Measurements from ENCODE around the gene COX7A2.

The COX7A2 gene

DNA sequence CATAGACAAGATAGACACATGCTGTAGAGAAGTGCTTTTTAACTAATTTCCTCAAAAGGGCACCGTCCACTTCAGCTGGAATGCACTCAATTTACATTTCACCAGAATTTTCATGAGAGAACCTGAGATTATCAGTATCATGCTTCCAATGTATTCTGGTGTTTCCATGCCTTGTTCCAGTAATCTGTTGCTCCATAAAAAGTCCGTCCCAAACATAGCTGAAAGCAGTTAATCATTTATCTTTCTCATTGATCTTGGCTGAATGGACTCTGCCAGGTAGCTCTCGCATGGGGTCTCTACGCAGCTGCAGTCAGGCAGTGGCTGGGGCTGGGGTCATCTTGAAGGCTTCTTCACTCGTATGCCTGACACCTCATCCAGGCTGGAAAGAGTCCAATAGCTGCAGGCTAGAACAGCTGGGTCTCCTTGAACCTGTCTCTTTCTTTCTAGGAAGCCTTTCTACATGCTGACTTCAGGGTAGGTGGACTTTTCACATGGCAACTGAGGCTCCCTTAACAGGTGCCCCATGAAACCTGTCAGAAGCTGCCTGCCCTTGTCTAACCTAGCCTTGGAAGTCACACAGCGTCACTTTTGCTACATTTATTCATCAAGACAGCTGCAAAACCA, 19.2 kb downstream of the COX7A2 start:
- Histone ChIP-seq H3K27me3 (ENCODE audit: control insufficient read depth in 1 of 2, insufficient read depth in 1 of 2, low read length in 2 of 2) (no peaks in the 10 kb centered on the region), H3K36me3 (ENCODE audit: control insufficient read depth in 1 of 2, insufficient read depth in 2 of 2, low read depth in 1 of 2, low read length in 2 of 2) (no peaks in the 10 kb centered on the region), H3K9me3 (ENCODE audit: control insufficient read depth, low read length) (no peaks in the 10 kb centered on the region), H4K91ac (ENCODE audit: low read length) (no peak overlapping the region), H3K79me1 (replicated peaks; ENCODE audit: low read length, poor library complexity, severe bottlenecking) (no peaks in the 10 kb centered on the region), H3K4me1 (ENCODE audit: control insufficient read depth, insufficient read depth, low read depth, low read length) (peaks cover 3% of the 10 kb centered on the region), H4K8ac (ENCODE audit: low read length) (no peak overlapping the region), H3K9ac (ENCODE audit: low read length) (no peak overlapping the region), H2AFZ (ENCODE audit: low read depth, low read length) (no peak overlapping the region), H3K18ac (ENCODE audit: low read depth in 1 of 2, low read length in 2 of 2) (no peak overlapping the region), H2BK12ac (ENCODE audit: low read length in 2 of 2) (no peak overlapping the region), H3K4me3 (ENCODE audit: insufficient read depth in 1 of 2, low read depth in 1 of 2, low read length in 2 of 2) (no peak overlapping the region), H3K4ac (ENCODE audit: low read depth in 1 of 2, low read length in 2 of 2) (no peak overlapping the region), H2BK120ac (ENCODE audit: low read depth, low read length) (no peak overlapping the region), H2BK15ac (ENCODE audit: low read depth, poor library complexity, severe bottlenecking) (no peak overlapping the region), H2BK5ac (ENCODE audit: low read depth, low read length, poor library complexity, severe bottlenecking) (no peak overlapping the region), H3K23ac (ENCODE audit: low read length in 2 of 2) (no peak overlapping the region), H2AK5ac (ENCODE audit: low read length, severe bottlenecking) (no peak overlapping the region), H3K14ac (ENCODE audit: low read length in 2 of 2) (no peak overlapping the region), H3K27ac (ENCODE audit: low read length, poor library complexity, severe bottlenecking) (no peak overlapping the region), H3K4me2 (ENCODE audit: low read length, poor library complexity, severe bottlenecking) (no peak overlapping the region)
- DNase-seq: no peak
- 84% methylated on average over 6 of the region's 6 CpGs for WGBS

DNA sequence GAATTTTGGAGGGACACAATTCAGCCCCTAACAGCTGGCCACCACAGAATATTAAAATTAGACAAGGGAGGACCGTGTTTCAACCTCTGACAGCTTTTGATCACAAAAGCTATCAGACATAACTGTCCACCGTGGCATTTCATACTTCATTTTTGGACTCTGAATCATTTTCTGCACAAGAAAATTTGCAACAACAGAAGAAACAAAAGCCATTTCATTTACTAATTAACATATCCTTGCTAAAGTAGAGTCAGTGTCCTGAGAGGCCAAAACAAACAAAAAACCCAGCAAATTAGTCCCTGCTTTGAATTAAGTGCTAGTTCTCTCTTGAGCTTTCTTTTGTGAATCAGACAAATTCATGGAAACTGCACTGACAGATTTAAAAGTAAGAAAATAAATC, 20.2 kb downstream of the COX7A2 start:
- no peak overlapping the region for H2BK5ac ChIP-seq (ENCODE audit: low read depth, low read length, poor library complexity, severe bottlenecking)
- H3K27me3 ChIP-seq (ENCODE audit: control insufficient read depth in 1 of 2, insufficient read depth in 1 of 2, low read length in 2 of 2): no peaks in the 10 kb centered on the region
- H4K91ac ChIP-seq (ENCODE audit: low read length): no peak overlapping the region
- H2BK12ac ChIP-seq (ENCODE audit: low read length in 2 of 2): no peak overlapping the region
- WGBS: 69% methylated on average over 2 of the region's 2 CpGs
- no peak overlapping the region for H2BK15ac ChIP-seq (ENCODE audit: low read depth, poor library complexity, severe bottlenecking)
- H4K8ac ChIP-seq (ENCODE audit: low read length): no peak overlapping the region
- H3K4me1 ChIP-seq (ENCODE audit: control insufficient read depth, insufficient read depth, low read depth, low read length): peaks cover 3% of the 10 kb centered on the region
- no peak overlapping the region for H3K14ac ChIP-seq (ENCODE audit: low read length in 2 of 2)
- no peak overlapping the region for H3K4ac ChIP-seq (ENCODE audit: low read depth in 1 of 2, low read length in 2 of 2)
- H3K36me3 ChIP-seq (ENCODE audit: control insufficient read depth in 1 of 2, insufficient read depth in 2 of 2, low read depth in 1 of 2, low read length in 2 of 2): no peaks in the 10 kb centered on the region
- H2AFZ ChIP-seq (ENCODE audit: low read depth, low read length): no peak overlapping the region
- DNase-seq: no peak
- H3K79me1 ChIP-seq (replicated peaks; ENCODE audit: low read length, poor library complexity, severe bottlenecking): no peaks in the 10 kb centered on the region
- no peak overlapping the region for H2BK120ac ChIP-seq (ENCODE audit: low read depth, low read length)
- no peak overlapping the region for H3K27ac ChIP-seq (ENCODE audit: low read length, poor library complexity, severe bottlenecking)
- no peaks in the 10 kb centered on the region for H3K9me3 ChIP-seq (ENCODE audit: control insufficient read depth, low read length)
- no peak overlapping the region for H3K4me2 ChIP-seq (ENCODE audit: low read length, poor library complexity, severe bottlenecking)
- no peak overlapping the region for H3K4me3 ChIP-seq (ENCODE audit: insufficient read depth in 1 of 2, low read depth in 1 of 2, low read length in 2 of 2)
- no peak overlapping the region for H3K23ac ChIP-seq (ENCODE audit: low read length in 2 of 2)
- no peak overlapping the region for H3K9ac ChIP-seq (ENCODE audit: low read length)
- H3K18ac ChIP-seq (ENCODE audit: low read depth in 1 of 2, low read length in 2 of 2): no peak overlapping the region
- no peak overlapping the region for H2AK5ac ChIP-seq (ENCODE audit: low read length, severe bottlenecking)

- Histone ChIP-seq H3K9ac (ENCODE audit: low read length) (no peak overlapping the region), H3K4me3 (ENCODE audit: insufficient read depth in 1 of 2, low read depth in 1 of 2, low read length in 2 of 2) (no peak overlapping the region), H4K8ac (ENCODE audit: low read length) (no peak overlapping the region), H2AFZ (ENCODE audit: low read depth, low read length) (no peak overlapping the region), H3K36me3 (ENCODE audit: control insufficient read depth in 1 of 2, insufficient read depth in 2 of 2, low read depth in 1 of 2, low read length in 2 of 2) (no peaks in the 10 kb centered on the region), H4K91ac (ENCODE audit: low read length) (no peak overlapping the region), H3K23ac (ENCODE audit: low read length in 2 of 2) (no peak overlapping the region), H2BK120ac (ENCODE audit: low read depth, low read length) (no peak overlapping the region), H3K79me1 (replicated peaks; ENCODE audit: low read length, poor library complexity, severe bottlenecking) (no peaks in the 10 kb centered on the region), H2BK5ac (ENCODE audit: low read depth, low read length, poor library complexity, severe bottlenecking) (no peak overlapping the region), H3K9me3 (ENCODE audit: control insufficient read depth, low read length) (no peaks in the 10 kb centered on the region), H2BK12ac (ENCODE audit: low read length in 2 of 2) (no peak overlapping the region), H2BK15ac (ENCODE audit: low read depth, poor library complexity, severe bottlenecking) (no peak overlapping the region), H3K4ac (ENCODE audit: low read depth in 1 of 2, low read length in 2 of 2) (no peak overlapping the region), H2AK5ac (ENCODE audit: low read length, severe bottlenecking) (no peak overlapping the region), H3K27me3 (ENCODE audit: control insufficient read depth in 1 of 2, insufficient read depth in 1 of 2, low read length in 2 of 2) (no peaks in the 10 kb centered on the region), H3K27ac (ENCODE audit: low read length, poor library complexity, severe bottlenecking) (no peak overlapping the region), H3K4me2 (ENCODE audit: low read length, poor library complexity, severe bottlenecking) (no peak overlapping the region), H3K18ac (ENCODE audit: low read depth in 1 of 2, low read length in 2 of 2) (no peak overlapping the region), H3K4me1 (ENCODE audit: control insufficient read depth, insufficient read depth, low read depth, low read length) (peaks cover 3% of the 10 kb centered on the region), H3K14ac (ENCODE audit: low read length in 2 of 2) (no peak overlapping the region)
- no peak for DNase-seq
Measured at GRCh38 chr6:75222261-75222660, 21.3 kb downstream of the COX7A2 start.

GRCh38 chr6:75221116-75221515, 22.5 kb downstream of the COX7A2 start:
- no peak overlapping the region for H2AK5ac ChIP-seq (ENCODE audit: low read length, severe bottlenecking)
- H2BK5ac ChIP-seq (ENCODE audit: low read depth, low read length, poor library complexity, severe bottlenecking): no peak overlapping the region
- WGBS: 87% methylated on average over 2 of the region's 4 CpGs
- DNase-seq: no peak
- H4K91ac ChIP-seq (ENCODE audit: low read length): no peak overlapping the region
- no peaks in the 10 kb centered on the region for H3K27me3 ChIP-seq (ENCODE audit: control insufficient read depth in 1 of 2, insufficient read depth in 1 of 2, low read length in 2 of 2)
- H4K8ac ChIP-seq (ENCODE audit: low read length): no peak overlapping the region
- no peak overlapping the region for H3K9ac ChIP-seq (ENCODE audit: low read length)
- H3K4me1 ChIP-seq (ENCODE audit: control insufficient read depth, insufficient read depth, low read depth, low read length): peaks cover 3% of the 10 kb centered on the region
- no peak overlapping the region for H3K23ac ChIP-seq (ENCODE audit: low read length in 2 of 2)
- no peak overlapping the region for H3K27ac ChIP-seq (ENCODE audit: low read length, poor library complexity, severe bottlenecking)
- H3K36me3 ChIP-seq (ENCODE audit: control insufficient read depth in 1 of 2, insufficient read depth in 2 of 2, low read depth in 1 of 2, low read length in 2 of 2): no peaks in the 10 kb centered on the region
- no peak overlapping the region for H3K4me3 ChIP-seq (ENCODE audit: insufficient read depth in 1 of 2, low read depth in 1 of 2, low read length in 2 of 2)
- no peak overlapping the region for H3K4ac ChIP-seq (ENCODE audit: low read depth in 1 of 2, low read length in 2 of 2)
- no peak overlapping the region for H3K4me2 ChIP-seq (ENCODE audit: low read length, poor library complexity, severe bottlenecking)
- no peak overlapping the region for H2BK15ac ChIP-seq (ENCODE audit: low read depth, poor library complexity, severe bottlenecking)
- no peaks in the 10 kb centered on the region for H3K79me1 ChIP-seq (replicated peaks; ENCODE audit: low read length, poor library complexity, severe bottlenecking)
- H2AFZ ChIP-seq (ENCODE audit: low read depth, low read length): no peak overlapping the region
- no peak overlapping the region for H3K14ac ChIP-seq (ENCODE audit: low read length in 2 of 2)
- no peak overlapping the region for H2BK120ac ChIP-seq (ENCODE audit: low read depth, low read length)
- no peak overlapping the region for H3K18ac ChIP-seq (ENCODE audit: low read depth in 1 of 2, low read length in 2 of 2)
- H3K9me3 ChIP-seq (ENCODE audit: control insufficient read depth, low read length): no peaks in the 10 kb centered on the region
- H2BK12ac ChIP-seq (ENCODE audit: low read length in 2 of 2): no peak overlapping the region

All from mesenchymal stem cell (in vitro differentiated cells and primary cell).